HL-60 (cell line): ENCODE data around the gene KIAA0825.

Experiments
- DNase-seq, 2 experiments: peaks; one replicate each; pipeline ENCODE4 v3.0.0-alpha.2; 2010 to 2020; ENCODE audit warnings: low read depth in 1 of 2, low spot score in 1 of 2
- H3K27ac ChIP-seq: fragments of 250-450 bp; sonication (Bioruptor Pico); replicated peaks from 2 replicates; pipeline ENCODE4 v1.5.1; 2020; ENCODE audit warnings: mild to moderate bottlenecking, moderate library complexity
- H3K27me3 ChIP-seq: fragments of 250-450 bp; sonication (Bioruptor Pico); 2 replicates; pipeline ENCODE4 v1.5.1; 2021; ENCODE audit warnings: mild to moderate bottlenecking, moderate library complexity; ENCODE audit not compliant: insufficient read depth, poor library complexity, severe bottlenecking
- H3K4me3 ChIP-seq: replicated peaks from 2 replicates; pipeline ENCODE4 v1.5.1; 2011; ENCODE audit warnings: mild to moderate bottlenecking, control low read depth, low read length; ENCODE audit not compliant: insufficient read depth
- GABPA ChIP-seq: IDR thresholded peaks from 2 replicates; pipeline ENCODE4 v1.6.1; 2012; ENCODE audit warnings: low read depth
- POLR2AphosphoS5 ChIP-seq: IDR thresholded peaks from 2 replicates; pipeline ENCODE4 v1.6.1; 2012; ENCODE audit warnings: low read depth
- SPI1 ChIP-seq: IDR thresholded peaks from 2 replicates; pipeline ENCODE4 v1.6.1; 2012; ENCODE audit warnings: low read depth, mild to moderate bottlenecking, borderline replicate concordance
- TF ChIP-seq, protein P1 (sequence below): IDR thresholded peaks from 2 replicates; pipeline ENCODE4 v1.6.1; 2012; ENCODE audit warnings: low read depth; ENCODE audit not compliant: insufficient replicate concordance
- TF ChIP-seq, protein P2 (sequence below): IDR thresholded peaks from one replicate; pipeline ENCODE4 v1.5.1; 2011; ENCODE audit warnings: low read length, control low read depth, inconsistent platforms; ENCODE audit not compliant: insufficient read depth

Gene KIAA0825

GRCh38 chr5:94192658-94193391 is 425.6 kb downstream of the KIAA0825 start:
- Histone ChIP-seq H3K27me3 (no peaks in the 10 kb centered on the region), H3K4me3 (no peak overlapping the region), H3K27ac (no peak overlapping the region)
- DNase-seq = no peak
- no peak for TF ChIP-seq SPI1
- TF ChIP-seq, protein P1, sequence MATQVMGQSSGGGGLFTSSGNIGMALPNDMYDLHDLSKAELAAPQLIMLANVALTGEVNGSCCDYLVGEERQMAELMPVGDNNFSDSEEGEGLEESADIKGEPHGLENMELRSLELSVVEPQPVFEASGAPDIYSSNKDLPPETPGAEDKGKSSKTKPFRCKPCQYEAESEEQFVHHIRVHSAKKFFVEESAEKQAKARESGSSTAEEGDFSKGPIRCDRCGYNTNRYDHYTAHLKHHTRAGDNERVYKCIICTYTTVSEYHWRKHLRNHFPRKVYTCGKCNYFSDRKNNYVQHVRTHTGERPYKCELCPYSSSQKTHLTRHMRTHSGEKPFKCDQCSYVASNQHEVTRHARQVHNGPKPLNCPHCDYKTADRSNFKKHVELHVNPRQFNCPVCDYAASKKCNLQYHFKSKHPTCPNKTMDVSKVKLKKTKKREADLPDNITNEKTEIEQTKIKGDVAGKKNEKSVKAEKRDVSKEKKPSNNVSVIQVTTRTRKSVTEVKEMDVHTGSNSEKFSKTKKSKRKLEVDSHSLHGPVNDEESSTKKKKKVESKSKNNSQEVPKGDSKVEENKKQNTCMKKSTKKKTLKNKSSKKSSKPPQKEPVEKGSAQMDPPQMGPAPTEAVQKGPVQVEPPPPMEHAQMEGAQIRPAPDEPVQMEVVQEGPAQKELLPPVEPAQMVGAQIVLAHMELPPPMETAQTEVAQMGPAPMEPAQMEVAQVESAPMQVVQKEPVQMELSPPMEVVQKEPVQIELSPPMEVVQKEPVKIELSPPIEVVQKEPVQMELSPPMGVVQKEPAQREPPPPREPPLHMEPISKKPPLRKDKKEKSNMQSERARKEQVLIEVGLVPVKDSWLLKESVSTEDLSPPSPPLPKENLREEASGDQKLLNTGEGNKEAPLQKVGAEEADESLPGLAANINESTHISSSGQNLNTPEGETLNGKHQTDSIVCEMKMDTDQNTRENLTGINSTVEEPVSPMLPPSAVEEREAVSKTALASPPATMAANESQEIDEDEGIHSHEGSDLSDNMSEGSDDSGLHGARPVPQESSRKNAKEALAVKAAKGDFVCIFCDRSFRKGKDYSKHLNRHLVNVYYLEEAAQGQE = no peak
- TF ChIP-seq, protein P2, sequence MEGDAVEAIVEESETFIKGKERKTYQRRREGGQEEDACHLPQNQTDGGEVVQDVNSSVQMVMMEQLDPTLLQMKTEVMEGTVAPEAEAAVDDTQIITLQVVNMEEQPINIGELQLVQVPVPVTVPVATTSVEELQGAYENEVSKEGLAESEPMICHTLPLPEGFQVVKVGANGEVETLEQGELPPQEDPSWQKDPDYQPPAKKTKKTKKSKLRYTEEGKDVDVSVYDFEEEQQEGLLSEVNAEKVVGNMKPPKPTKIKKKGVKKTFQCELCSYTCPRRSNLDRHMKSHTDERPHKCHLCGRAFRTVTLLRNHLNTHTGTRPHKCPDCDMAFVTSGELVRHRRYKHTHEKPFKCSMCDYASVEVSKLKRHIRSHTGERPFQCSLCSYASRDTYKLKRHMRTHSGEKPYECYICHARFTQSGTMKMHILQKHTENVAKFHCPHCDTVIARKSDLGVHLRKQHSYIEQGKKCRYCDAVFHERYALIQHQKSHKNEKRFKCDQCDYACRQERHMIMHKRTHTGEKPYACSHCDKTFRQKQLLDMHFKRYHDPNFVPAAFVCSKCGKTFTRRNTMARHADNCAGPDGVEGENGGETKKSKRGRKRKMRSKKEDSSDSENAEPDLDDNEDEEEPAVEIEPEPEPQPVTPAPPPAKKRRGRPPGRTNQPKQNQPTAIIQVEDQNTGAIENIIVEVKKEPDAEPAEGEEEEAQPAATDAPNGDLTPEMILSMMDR = no peak
- TF ChIP-seq GABPA = no peak
- TF ChIP-seq POLR2AphosphoS5 = no peak

GRCh38 chr5:94191604-94192003 is 426.8 kb downstream of the KIAA0825 start:
- no peak for DNase-seq
- no peak overlapping the region for H3K4me3 ChIP-seq
- no peaks in the 10 kb centered on the region for H3K27me3 ChIP-seq
- H3K27ac ChIP-seq = no peak overlapping the region
- TF ChIP-seq SPI1 (no peak), GABPA (no peak), POLR2AphosphoS5 (no peak)
- TF ChIP-seq, protein P1 = no peak
- TF ChIP-seq, protein P2 = no peak

GRCh38 chr5:94188725-94189124 is 429.7 kb downstream of the KIAA0825 start:
- Histone ChIP-seq H3K27ac (no peak overlapping the region), H3K27me3 (no peaks in the 10 kb centered on the region), H3K4me3 (no peak overlapping the region)
- TF ChIP-seq GABPA (no peak), POLR2AphosphoS5 (no peak), SPI1 (no peak)
- TF ChIP-seq, protein P2 = no peak
- TF ChIP-seq, protein P1 = no peak
- no peak for DNase-seq
